Lower leg skin (tissue), 4 donors: Measurements from ENCODE around the gene CSNK1D. TPM values are rescaled to one million over a fixed set of nuclear protein-coding genes. Genes with fewer than 3 reads are reported as not detected.

ENCODE experiments used
- microRNA-seq, 2 donors: library from miRNA; unstranded; fragments of <30 nt; microRNA quantifications; one replicate each; pipeline ENCODE4, GENCODE V29; 2016; ENCODE audit warnings: borderline replicate concordance in 2 of 2, borderline number of aligned reads in 1 of 2
- total RNA-seq, 4 donors: library from RNA; depleted of rRNA; stranded (reverse); fragments of >200 nt; gene quantifications; one replicate each; pipeline ENCODE4 v1.1.0, GENCODE V29; 2016

The CSNK1D gene
- total RNA-seq, 4 donors from 2014 or later = 46.0 to 88.4 (median 56.4) TPM

Small RNA genes within 50 kb of the gene (microRNA-seq; reads per million reads assigned to microRNA genes)
- 0 reads per million in 2 donors for gene MIR6787

Other genes with a start within 250 kb of the CSNK1D start
- gene RAC3, start 242.0 kb downstream of the CSNK1D start, total RNA-seq = 10 to 100 TPM in 2 of 4 donors, 1 to 10 TPM in 2; 8.2 to 16.8 (median 10.0) TPM
- gene DCXR, start 236.0 kb downstream of the CSNK1D start, total RNA-seq = 100 to 1,000 TPM; 124 to 199 (median 149) TPM
- 10 to 100 TPM; 44.8 to 83.7 (median 50.9) TPM for gene RFNG, start 221.9 kb downstream of the CSNK1D start, total RNA-seq
- gene GPS1, start 221.8 kb downstream of the CSNK1D start, total RNA-seq = 10 to 100 TPM; 57.2 to 99.3 (median 79.1) TPM
- gene DUS1L, start 207.9 kb downstream of the CSNK1D start, total RNA-seq = 100 to 1,000 TPM in 1 of 4 donors, 10 to 100 TPM in 3; 65.8 to 113 (median 89.8) TPM
- 100 to 1,000 TPM; 141 to 424 (median 233) TPM for gene FASN, start 175.5 kb downstream of the CSNK1D start, total RNA-seq
- 10 to 100 TPM; 16.0 to 33.5 (median 31.5) TPM for gene CCDC57, start 60.9 kb downstream of the CSNK1D start, total RNA-seq
- gene SLC16A3, start 44.7 kb downstream of the CSNK1D start, total RNA-seq = 10 to 100 TPM; 10.0 to 18.5 (median 15.2) TPM
- gene CD7, start 43.9 kb upstream of the CSNK1D start, total RNA-seq = under 1 TPM in 2 of 4 donors, not detected in 2; 0.45 to 0.99 TPM
- gene SECTM1, start 60.1 kb upstream of the CSNK1D start, total RNA-seq = 10 to 100 TPM; 12.4 to 16.3 (median 14.5) TPM
- gene TEX19, start 85.5 kb upstream of the CSNK1D start, total RNA-seq = not detected
- gene UTS2R, start 98.1 kb upstream of the CSNK1D start, total RNA-seq = not detected
- 10 to 100 TPM; 30.0 to 47.1 (median 39.3) TPM for gene HEXD, start 144.6 kb upstream of the CSNK1D start, total RNA-seq
- 10 to 100 TPM; 13.0 to 28.7 (median 23.2) TPM for gene OGFOD3, start 144.9 kb upstream of the CSNK1D start, total RNA-seq
- gene CYBC1, start 177.1 kb upstream of the CSNK1D start, total RNA-seq = 10 to 100 TPM; 32.4 to 48.8 (median 43.5) TPM
- gene NARF, start 185.0 kb upstream of the CSNK1D start, total RNA-seq = 10 to 100 TPM; 39.9 to 59.2 (median 44.3) TPM
- 10 to 100 TPM; 40.4 to 76.7 (median 52.4) TPM for gene FOXK2, start 246.0 kb upstream of the CSNK1D start, total RNA-seq